Fibroblast of skin of right biceps (primary cell): ENCODE data around the gene DNAJA4.

ENCODE experiments used
- DNase-seq: peaks from one replicate; pipeline ENCODE4 v3.0.0-alpha.2; 2013

DNAJA4 gene

GRCh38 chr15:78284758-78285157 lies 20.4 kb downstream of the DNAJA4 start:
- DNase-seq, result no peak

- no peak for DNase-seq
These were observed 25.9 kb downstream of the DNAJA4 start for GRCh38 chr15:78290222-78290621.

- no peak for DNase-seq
These were observed 26.7 kb downstream of the DNAJA4 start for GRCh38 chr15:78291052-78291451.

- no peak for DNase-seq
These were observed 27.3 kb downstream of the DNAJA4 start for GRCh38 chr15:78291698-78292097.

- DNase-seq, result no peak
These were observed 27.9 kb downstream of the DNAJA4 start for GRCh38 chr15:78292219-78292618.

- peak; percentile 94 for DNase-seq
These were observed 35.0 kb downstream of the DNAJA4 start, which contains the start of gene SKIC8 for GRCh38 chr15:78299101-78299930. SKIC8 (minus strand) TSS chr15:78299609; CDS start chr15:78295686, 3,923 bp downstream.

- peak; percentile 38 for DNase-seq
These were observed 37.0 kb downstream of the DNAJA4 start for GRCh38 chr15:78301326-78301725.

GRCh38 chr15:78301828-78302227 lies 37.5 kb downstream of the DNAJA4 start:
- DNase-seq, result peak; percentile 50

- peak; percentile 96 for DNase-seq
These were observed 38.4 kb downstream of the DNAJA4 start for GRCh38 chr15:78302579-78303312.

GRCh38 chr15:78304216-78305066 lies 40.1 kb downstream of the DNAJA4 start:
- no peak for DNase-seq

- peak; percentile 93 for DNase-seq
These were observed 41.9 kb downstream of the DNAJA4 start for GRCh38 chr15:78306176-78306774.

GRCh38 chr15:78307976-78308375 lies 43.6 kb downstream of the DNAJA4 start:
- no peak for DNase-seq

- DNase-seq, result peak; percentile 70
These were observed 44.2 kb downstream of the DNAJA4 start for GRCh38 chr15:78308422-78309032.

GRCh38 chr15:78311292-78311691 lies 46.9 kb downstream of the DNAJA4 start:
- no peak for DNase-seq

- DNase-seq, result no peak
These were observed 48.2 kb downstream of the DNAJA4 start for GRCh38 chr15:78312536-78312935.

GRCh38 chr15:78312957-78313356 lies 48.6 kb downstream of the DNAJA4 start:
- no peak for DNase-seq

GRCh38 chr15:78313383-78313782 lies 49.0 kb downstream of the DNAJA4 start:
- no peak for DNase-seq

GRCh38 chr15:78314181-78314581 lies 49.8 kb downstream of the DNAJA4 start:
- no peak for DNase-seq

GRCh38 chr15:78315686-78316282 lies 51.4 kb downstream of the DNAJA4 start:
- peak; percentile 30 for DNase-seq

GRCh38 chr15:78316283-78317083 lies 52.1 kb downstream of the DNAJA4 start:
- peak; percentile 17 for DNase-seq
